Astrocyte of the cerebellum (primary cell): ENCODE results near the gene TRMT11.

Experiments used
- DNase-seq: peaks from one replicate; pipeline ENCODE4 v3.0.0-alpha.2; 2011; ENCODE audit warnings: low read depth
- H3K4me3 ChIP-seq: 2 replicates; pipeline ENCODE4 v1.5.1; 2011; ENCODE audit warnings: mild to moderate bottlenecking, low read depth, low read length, moderate library complexity
- CTCF ChIP-seq: IDR thresholded peaks from 2 replicates; pipeline ENCODE4 v1.5.1; 2012; ENCODE audit warnings: low read length, low read depth, moderate library complexity, mild to moderate bottlenecking; ENCODE audit errors: missing control alignments
- in situ Hi-C: cut with HindIII; loops from 2 replicates; pipeline ENCODE4 v1.10.0; 2017; ENCODE audit warnings: low sequenced_read_pairs

The TRMT11 gene

GRCh38 chr6:126042001-126042419, 55.7 kb downstream of the TRMT11 start:
- H3K4me3 ChIP-seq = no peak overlapping the region
- in situ Hi-C loops = no loop called here
- TF ChIP-seq CTCF = no peak
- no peak for DNase-seq

- no peak for TF ChIP-seq CTCF
- H3K4me3 ChIP-seq = no peak overlapping the region
- in situ Hi-C loops = no loop called here
- no peak for DNase-seq
These were observed 61.3 kb downstream of the TRMT11 start for GRCh38 chr6:126047648-126048047.

GRCh38 chr6:126048635-126049034, 62.3 kb downstream of the TRMT11 start:
- DNase-seq = no peak
- no peak overlapping the region for H3K4me3 ChIP-seq
- no peak for TF ChIP-seq CTCF
- in situ Hi-C loops = no loop called here

GRCh38 chr6:126050795-126051194, 64.5 kb downstream of the TRMT11 start:
- no peak for DNase-seq
- H3K4me3 ChIP-seq = no peak overlapping the region
- no peak for TF ChIP-seq CTCF
- in situ Hi-C loops = no loop called here

GRCh38 chr6:126051791-126052190, 65.5 kb downstream of the TRMT11 start:
- TF ChIP-seq CTCF = no peak
- H3K4me3 ChIP-seq = no peak overlapping the region
- DNase-seq = no peak
- in situ Hi-C loops = no loop called here

- H3K4me3 ChIP-seq = no peak overlapping the region
- DNase-seq = no peak
- in situ Hi-C loops = no loop called here
- TF ChIP-seq CTCF = no peak
These were observed 66.1 kb downstream of the TRMT11 start for GRCh38 chr6:126052485-126052884.

GRCh38 chr6:126054258-126054702, 67.9 kb downstream of the TRMT11 start:
- DNase-seq = no peak
- no peak overlapping the region for H3K4me3 ChIP-seq
- no peak for TF ChIP-seq CTCF
- in situ Hi-C loops = no loop called here
